HG03103 (cell line): Measurements from ENCODE around the gene DMD.
"Not testable (repeated sequence)": the region's sequence is repeated elsewhere in the genome, so short reads cannot be mapped to it uniquely, and the experiment has no call there.

Source experiments
- ATAC-seq: cut with Tn5 transposase; IDR thresholded peaks from one replicate; pipeline ENCODE4 v1.9.1; 2021; ENCODE audit warnings: low read depth; ENCODE audit not compliant: unreplicated experiment

Gene DMD

GRCh38 chrX:32528451-32528850 lies 682.9 kb downstream of the DMD start:
- ATAC-seq, result not testable (repeated sequence)

DNA sequence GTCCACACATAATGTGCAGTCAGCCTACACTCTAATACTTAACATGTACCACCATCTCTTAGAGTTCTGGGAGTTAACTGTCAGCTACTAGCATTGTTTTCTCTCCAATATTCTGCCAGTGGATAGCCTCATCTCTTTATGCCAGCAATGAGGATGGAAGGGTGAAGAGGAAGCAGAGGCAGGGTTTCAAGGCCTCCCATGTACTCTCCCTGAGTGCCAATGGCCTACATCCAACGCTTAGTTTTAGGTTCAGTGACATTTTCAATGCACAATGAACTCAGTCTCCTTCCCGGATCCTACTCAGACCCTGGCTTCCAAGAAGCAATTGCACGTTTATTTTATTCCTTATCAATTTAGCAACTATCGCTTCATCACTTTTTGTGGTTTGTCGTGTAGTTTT lies 686.1 kb downstream of the DMD start:
- no peak for ATAC-seq

GRCh38 chrX:32524385-32524784 lies 687.0 kb downstream of the DMD start:
- ATAC-seq, result no peak

DNA sequence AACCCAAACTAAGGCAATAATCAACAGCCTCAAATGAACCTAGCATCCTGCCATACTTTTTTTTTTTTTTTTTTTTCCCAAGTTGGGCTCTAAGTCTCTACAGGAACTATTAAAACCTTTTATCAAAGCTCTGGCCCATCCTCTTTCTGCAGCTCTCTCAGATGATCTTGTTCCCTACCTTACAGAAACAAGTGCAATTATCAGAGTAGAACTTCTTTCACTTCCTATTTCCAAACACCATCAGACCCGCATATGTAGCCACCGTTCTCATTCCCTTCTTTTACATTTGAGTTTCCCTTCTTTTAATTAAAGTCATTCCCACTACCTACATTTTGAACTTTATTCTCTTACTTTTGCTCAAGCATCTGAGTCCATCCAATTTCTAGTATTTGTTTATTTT lies 690.6 kb downstream of the DMD start:
- no peak for ATAC-seq

GRCh38 chrX:32514986-32515385 lies 696.4 kb downstream of the DMD start:
- ATAC-seq, result peak; percentile 90

DNA sequence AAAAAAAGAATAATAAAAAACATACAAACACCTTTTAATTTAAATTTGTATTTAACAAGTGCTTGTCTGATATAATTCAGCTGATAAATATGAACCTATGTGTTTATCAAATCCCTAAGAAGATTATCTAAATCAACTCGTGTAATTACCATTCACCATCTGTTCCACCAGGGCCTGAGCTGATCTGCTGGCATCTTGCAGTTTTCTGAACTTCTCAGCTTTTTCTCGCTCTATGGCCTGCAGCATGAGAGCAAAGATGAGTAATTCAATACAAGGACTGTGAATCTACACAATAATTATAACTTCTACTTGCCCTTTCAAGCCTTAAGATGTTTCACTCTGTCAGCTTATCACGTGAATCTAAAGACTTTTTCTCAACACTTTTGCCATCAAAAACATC lies 709.7 kb downstream of the DMD start:
- no peak for ATAC-seq

DNA sequence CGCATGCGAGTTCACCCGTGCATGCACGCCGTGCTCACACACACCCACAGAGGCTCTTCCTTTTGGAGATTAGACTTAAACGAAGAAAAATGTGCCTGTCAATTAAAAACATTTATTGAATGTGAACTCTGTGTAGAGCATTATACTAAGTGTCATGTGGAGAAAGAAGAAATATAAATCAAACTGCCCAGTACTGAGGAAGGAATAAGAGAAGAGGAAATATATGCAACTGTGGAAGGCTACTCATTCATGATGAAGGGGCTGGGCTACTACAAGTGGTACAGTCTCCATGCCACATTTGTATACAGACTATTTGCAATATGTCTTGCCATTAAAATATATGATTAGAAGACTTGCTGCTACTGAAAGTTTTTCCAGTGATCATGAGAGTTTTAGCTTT lies 714.7 kb downstream of the DMD start:
- ATAC-seq, result no peak

DNA sequence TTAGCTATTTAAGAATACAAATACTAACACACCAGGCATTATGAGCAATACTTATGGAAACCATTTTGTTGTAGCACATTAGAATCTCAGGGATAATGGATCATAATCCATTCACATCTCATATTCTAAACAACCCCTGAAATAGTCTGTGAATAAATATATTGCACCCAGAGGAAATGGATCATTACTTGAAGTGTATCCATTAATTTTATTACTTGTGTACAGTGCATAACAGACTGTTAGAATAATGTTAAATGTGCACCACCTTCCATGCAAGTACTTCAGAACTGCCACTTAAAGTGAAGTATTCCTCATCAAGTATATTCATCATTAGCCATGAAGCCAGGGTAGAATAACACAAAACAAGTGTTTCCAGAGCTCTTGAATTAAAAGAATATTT lies 715.5 kb downstream of the DMD start:
- no peak for ATAC-seq

DNA sequence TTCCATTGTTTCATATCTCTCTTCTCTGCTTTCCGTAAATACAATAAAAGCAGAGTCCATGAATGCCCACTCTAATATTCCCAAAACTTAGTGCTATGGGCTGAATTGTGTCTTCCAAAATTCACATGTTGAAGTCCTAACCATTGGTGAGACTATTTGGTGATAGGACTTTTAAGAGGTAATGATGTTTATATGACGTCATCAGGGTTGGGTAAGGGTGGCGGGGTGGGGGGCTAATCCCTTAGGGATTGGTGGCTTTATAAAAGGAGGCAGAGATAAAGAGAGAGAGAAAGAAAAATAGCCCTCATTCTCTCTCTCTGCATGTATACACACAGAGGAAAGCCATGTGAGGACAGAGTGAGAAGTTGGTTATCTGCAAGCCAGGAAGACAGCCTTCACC lies 722.2 kb downstream of the DMD start:
- no peak for ATAC-seq

- ATAC-seq, result no peak
Measured at GRCh38 chrX:32483534-32484136, 727.7 kb downstream of the DMD start.

- ATAC-seq, result no peak
Measured at GRCh38 chrX:32480019-32480418, 731.3 kb downstream of the DMD start.

DNA sequence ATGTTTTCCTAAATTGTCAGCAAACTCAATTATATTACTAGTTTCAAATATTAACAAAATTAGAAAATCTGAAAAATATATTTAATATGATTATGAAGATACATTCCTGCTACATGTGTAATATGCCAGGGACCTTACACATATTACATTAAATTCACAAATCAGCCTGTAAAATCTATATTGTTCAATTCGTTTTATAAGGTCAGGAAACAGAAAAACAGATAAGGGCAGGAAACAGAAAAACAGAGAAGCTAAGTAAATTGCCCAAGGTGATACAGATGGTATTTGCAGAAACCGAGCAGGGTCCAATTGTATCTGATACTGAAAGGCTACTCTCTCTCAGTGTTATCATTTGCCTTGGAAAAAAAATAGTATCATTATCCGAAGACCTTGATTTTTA lies 739.0 kb downstream of the DMD start:
- ATAC-seq, result no peak

DNA sequence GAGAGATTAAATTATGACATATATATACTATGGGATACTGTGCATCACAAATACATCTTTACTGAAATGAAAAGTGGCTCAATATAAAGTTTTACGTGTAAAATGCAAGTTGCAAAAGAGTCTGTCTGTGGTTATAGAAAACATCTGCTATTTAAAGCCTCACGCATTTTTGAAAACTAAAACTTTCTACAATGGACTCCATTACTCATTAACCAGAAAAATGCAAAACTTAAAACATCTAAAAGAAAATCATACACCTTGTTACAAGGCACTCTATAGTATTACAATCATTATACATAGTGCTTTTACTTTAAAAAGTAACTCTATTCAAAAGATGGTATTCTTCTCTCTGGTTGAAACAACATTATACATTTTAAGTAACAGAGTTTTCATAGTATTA lies 755.6 kb downstream of the DMD start:
- no peak for ATAC-seq

GRCh38 chrX:32451954-32452695 lies 759.2 kb downstream of the DMD start:
- no peak for ATAC-seq

DNA sequence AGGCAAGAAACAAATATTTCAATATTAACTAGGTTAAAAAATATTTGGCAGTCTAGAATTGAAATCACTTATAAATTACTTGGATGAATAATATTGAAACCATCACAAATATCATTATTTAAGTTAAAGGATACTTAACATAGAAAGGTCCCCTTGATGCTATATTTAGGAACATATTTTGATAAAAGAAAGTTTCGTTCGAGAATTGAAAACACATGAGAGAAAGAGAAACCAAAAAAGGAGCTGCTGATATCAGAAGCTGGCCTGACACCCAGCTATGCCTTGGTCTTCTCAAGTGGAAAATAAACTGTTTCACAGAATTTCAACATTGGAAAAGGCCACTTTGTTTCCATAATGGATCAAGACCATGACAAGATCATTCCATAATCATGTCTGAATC lies 762.4 kb downstream of the DMD start:
- peak; percentile 62 for ATAC-seq

DNA sequence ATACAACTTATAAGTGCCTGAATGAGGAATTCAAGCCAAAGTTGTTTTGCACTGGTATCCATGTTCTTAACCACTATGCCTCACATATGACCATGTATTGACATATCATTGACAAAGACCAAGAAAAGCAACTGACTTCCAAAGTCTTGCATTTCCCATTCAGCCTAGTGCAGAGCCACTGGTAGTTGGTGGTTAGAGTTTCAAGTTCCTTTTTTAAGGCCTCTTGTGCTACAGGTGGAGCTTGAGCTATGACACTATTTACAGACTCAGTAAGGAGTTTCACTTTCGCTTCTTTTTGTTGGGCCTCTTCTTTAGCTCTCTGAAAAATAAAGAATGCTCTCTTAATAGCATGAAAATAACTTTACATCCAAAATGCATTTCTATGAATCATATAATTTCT lies 763.0 kb downstream of the DMD start:
- peak; percentile 99 for ATAC-seq

DNA sequence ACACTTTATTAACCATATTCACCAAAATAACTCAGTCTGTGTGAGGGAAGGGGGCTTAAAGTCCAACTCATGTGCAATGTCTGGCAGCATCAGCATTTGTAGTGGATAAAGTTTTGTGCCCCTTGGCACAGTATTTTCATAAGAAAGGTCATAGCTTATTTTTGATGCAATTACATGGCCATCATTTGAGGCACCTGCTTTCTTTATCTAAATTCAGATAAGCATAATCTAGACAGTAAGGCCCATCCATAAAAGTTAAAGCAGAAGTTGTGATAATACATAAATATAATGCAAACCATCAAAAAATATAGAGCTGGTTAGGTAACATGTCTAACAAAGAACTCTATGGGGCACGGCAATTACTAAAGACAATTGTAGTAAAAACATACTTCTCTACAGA lies 763.7 kb downstream of the DMD start:
- no peak for ATAC-seq

DNA sequence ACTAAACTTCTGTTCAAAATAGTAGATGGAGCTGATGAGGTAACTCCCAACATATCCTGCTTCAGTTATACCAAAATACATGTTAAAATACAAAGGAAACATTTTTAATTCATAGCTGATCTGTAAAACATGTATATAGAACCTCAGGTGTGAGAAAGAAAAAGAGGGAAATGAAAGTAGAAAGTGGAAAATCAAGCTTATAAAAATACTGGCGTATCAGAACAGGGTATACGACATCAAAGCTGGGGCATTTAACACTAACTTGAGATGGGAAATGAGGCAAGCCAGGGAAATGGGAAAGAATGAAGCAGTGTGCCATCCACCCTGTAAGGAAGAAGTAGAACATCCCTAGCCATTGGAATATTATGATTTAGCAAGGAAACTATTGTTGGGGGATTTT lies 767.5 kb downstream of the DMD start:
- no peak for ATAC-seq

- no peak for ATAC-seq
Measured at GRCh38 chrX:32421266-32421665, 790.1 kb downstream of the DMD start.

DNA sequence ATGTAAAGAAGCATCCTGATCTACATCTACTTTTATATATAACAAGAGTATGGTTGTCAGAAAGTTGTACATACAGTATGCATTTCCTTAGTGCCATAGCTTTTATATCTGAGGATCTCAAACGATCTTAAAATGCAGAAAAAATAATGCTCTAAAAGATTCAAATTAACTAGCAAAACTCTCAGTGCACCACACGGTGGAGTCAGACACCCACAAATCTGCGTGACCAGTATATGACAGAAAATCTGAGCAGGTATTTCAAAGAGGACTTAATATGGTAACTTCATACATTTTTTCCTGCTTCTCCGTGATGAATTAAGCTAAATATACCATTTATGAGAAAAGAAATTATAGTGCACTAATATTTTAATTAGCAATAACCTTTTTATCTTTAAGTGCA lies 803.0 kb downstream of the DMD start:
- no peak for ATAC-seq

DNA sequence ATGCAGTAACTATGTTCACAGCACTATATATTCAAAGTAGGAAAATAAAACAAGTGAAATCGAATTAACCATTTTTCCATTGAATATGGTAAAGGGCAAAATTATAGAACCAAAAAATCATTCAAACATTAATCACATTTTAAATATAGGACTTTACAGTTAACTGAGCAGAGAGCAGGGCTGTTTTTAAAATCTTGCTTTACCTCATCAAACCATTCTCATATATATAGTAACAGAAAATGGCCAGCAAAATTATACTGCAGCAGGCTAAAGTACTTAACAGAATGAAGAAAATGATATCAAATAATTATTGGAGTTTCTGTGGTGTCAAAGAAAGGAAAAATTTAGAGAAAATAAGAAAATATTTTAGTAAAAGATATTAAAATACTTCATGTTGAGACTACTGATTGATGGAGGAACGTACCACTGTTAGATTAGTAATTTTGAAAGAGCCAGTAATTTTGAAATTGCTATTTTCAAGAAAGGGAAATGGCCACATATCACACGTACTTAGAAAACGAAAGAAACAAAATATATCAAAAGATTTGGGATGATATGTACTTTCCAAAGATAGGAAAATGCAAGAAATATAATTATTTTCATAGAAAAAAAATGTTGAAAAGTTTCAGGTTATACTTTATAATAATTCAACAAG lies 813.7 kb downstream of the DMD start:
- ATAC-seq, result peak; percentile 88

DNA sequence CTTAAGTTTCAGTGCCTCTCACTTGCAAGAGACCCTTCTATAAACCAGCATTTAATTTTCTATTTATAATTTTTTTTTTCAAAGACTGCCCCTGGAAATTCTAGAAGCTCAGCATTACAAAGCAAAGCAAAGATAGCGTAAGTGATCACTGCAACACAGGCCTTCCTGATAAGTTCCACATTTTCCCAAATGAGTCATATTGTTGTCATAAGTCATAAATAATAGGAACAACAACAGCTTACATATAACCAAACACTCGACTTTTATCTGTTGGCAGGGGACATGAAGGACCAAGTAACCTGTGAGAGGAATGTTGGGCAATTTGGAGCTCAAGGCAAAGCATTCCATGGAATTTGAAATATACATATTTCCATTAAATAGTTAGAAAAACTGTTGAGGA lies 815.5 kb downstream of the DMD start:
- no peak for ATAC-seq
